Left forelimb (tissue), 1 donor: Measurements from ENCODE around the gene C4BPB.
"Not testable (repeated sequence)": the region's sequence is repeated elsewhere in the genome, so short reads cannot be mapped to it uniquely, and the experiment has no call there.

Experiments
- DNase-seq: peaks from one replicate; pipeline ENCODE4 v3.0.0-alpha.2; 2018; ENCODE audit warnings: low spot score

The C4BPB gene, protein sequence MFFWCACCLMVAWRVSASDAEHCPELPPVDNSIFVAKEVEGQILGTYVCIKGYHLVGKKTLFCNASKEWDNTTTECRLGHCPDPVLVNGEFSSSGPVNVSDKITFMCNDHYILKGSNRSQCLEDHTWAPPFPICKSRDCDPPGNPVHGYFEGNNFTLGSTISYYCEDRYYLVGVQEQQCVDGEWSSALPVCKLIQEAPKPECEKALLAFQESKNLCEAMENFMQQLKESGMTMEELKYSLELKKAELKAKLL

DNA sequence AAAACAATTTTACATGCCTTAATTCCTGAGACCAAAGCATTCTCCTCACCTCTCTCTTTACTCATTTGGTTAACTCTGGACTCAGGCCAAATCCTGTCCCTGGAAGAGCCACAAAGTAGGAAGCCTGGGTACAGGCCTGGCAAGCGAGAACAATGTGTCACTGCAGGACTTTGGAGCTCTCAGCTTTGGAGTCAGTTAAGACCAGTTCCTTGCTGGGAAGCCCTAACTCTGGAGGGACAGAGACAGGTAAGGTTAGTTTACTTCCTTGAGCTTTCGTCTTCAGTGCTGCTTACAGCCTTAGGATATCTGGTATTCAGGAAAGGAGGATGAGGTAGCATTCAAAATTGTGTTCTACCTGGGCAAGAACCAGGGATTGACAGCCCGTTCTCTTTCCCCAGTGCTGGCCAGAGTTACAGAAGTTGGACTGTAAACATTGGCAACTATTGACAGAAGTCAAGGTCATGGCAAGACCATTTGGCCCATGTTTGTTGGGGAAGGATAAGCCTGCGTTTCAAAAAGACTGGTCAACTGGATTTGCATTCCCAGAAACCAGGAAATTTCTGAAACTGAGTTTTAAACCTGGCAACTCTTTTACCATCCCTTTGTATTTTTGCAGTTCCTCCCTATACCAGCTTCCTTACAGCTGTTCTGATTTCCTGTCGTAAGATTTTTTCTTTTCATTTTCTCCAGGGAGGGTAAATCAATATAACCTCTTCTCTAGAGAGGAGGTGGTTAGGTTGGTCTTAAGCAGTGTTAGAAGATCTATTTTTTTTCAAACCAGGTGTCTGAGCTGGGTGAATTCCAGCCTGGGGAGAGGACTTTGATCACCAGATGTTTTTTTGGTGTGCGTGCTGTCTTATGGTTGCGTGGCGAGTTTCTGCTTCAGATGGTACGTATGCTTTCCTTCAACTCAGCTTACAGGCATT lies at the start of gene C4BPB:
Gene C4BPB, plus strand, starts transcription at position 160 of the 926 bp plus-strand sequence. Its CDS starts 672 bp downstream, at position 832.
- no peak for DNase-seq

DNA sequence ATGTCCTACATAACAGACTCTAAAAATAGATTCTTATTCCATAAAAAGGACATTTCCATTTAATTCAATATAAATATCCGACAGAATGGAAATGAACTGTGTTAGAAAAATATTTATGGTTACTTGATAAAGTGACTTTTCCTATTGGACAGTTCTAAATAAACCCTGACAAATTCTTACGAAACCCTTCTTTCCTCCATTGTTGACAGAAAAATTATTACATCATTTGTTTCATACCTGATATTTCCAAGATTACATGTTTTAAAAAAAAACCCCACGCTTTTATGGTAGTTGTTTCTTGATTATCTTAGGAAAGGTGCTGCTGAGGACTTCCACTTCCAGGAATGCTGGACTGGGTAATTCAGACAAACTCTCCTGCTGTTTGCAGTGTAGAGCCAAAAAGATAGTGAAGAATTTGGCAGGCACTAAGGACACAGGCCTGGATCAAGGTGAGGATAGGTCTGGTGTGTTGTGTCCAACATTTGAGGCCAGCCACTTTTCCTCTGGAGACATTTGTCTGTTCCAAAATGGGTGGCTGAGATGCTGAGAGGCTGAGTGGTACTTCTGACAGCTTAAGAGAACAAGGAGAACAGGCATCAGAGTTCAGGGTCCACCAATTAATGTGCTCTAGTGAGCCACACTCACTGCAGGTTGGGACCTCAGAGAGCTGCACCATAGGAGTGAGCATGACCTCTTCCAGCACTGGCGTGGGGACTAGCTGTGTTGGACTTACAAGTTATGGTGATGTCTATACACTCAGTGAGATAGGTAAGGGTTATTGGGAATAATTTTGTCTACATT lies 49.1 kb upstream of the C4BPB start:
- peak; percentile 8 for DNase-seq

DNA sequence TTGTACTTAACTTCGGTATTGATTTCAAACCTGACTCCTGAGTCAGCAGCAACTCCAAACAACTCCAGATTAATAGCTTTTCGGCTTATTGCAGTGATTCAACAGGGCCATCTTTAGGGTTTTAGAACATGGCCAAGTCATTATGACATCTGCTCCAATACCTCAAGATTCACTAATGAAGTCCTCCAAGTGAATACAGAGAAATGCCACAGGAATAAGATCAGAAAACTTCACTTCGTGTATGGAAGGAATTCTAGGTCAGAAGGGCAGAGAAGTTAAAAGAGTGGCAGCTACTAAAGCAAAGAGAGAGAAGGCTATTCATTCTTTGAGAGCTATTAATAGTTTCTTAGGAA lies 48.5 kb upstream of the C4BPB start:
- no peak for DNase-seq

DNA sequence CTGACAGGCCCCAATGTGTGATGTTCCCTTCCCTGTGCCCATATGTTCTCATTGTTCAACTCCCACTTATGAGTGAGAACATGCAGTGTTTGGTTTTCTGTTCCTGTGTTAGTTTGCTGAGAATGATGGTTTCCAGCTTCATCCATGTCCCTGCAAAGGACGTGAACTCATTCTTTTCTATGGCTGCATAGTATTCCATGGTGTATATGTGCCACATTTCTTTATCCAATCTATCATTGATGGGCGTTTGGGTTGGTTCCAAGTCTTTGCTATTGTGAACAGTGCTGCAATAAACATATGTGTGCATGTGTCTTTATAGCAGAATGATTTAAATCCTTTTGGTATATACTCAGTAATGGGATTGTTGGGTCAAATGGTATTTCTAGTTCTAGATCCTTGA lies 47.3 kb upstream of the C4BPB start:
- DNase-seq: not testable (repeated sequence)

DNA sequence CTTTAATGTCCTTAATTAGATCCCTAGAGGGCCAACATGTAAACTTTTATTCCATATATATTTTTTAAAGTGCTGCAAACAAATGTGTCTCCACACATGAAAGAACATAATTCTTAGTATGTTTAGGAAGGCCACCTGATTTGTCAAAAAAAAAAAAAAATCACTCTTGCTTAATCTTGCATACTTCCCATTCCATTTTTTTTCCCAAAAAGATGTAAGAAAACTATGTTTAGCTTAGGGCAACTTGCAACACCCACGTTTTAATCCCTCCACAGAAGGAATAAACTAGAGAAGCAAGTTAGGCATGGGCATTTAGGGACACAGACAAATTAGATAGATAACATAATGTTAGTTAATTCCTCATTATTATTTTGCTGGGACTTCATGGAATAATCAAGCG lies 43.2 kb upstream of the C4BPB start:
- DNase-seq: no peak

GRCh38 chr1:207047505-207047904 lies 41.2 kb upstream of the C4BPB start:
- no peak for DNase-seq

GRCh38 chr1:207048041-207048440 lies 40.6 kb upstream of the C4BPB start:
- no peak for DNase-seq

DNA sequence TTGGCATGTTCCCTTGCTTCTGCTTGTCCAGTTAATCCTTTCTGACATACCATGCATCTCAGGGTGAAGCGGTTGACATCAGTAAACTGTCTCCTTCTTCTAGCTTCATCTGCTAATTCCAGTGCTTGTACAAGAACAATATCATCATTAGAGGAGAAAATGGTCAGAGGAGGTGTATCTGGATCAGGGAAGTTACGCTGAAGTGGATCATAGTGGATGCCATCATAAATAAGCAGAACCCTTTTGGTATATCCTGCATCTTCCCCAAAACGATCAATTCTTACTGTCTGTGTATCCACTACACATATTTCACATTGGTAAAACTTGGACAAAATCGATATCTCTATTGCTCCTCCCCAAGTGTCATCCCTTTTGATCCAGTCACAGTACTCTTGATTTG lies 39.6 kb upstream of the C4BPB start:
- DNase-seq: no peak

GRCh38 chr1:207049514-207049913 lies 39.1 kb upstream of the C4BPB start:
- no peak for DNase-seq

DNA sequence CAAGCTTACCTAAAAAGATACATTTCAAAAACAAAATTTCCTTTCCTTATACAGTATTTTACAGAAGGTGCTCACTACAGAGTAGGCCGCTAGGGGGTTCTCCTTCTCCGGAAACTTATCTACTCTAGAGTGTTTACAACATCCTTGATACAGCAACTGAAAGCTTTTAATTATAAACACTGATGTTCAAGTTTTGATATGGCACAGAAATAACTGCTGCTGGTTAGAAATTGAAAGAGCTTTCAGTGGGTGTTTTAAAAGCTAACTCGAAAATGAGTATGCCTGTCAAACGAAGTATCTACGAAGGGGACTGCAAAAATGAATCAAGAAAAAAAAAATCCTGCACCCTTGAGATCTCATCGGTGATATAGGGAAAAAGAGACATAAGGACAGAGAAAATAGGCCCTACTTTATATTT lies 38.7 kb upstream of the C4BPB start:
- peak; percentile 12 for DNase-seq

DNA sequence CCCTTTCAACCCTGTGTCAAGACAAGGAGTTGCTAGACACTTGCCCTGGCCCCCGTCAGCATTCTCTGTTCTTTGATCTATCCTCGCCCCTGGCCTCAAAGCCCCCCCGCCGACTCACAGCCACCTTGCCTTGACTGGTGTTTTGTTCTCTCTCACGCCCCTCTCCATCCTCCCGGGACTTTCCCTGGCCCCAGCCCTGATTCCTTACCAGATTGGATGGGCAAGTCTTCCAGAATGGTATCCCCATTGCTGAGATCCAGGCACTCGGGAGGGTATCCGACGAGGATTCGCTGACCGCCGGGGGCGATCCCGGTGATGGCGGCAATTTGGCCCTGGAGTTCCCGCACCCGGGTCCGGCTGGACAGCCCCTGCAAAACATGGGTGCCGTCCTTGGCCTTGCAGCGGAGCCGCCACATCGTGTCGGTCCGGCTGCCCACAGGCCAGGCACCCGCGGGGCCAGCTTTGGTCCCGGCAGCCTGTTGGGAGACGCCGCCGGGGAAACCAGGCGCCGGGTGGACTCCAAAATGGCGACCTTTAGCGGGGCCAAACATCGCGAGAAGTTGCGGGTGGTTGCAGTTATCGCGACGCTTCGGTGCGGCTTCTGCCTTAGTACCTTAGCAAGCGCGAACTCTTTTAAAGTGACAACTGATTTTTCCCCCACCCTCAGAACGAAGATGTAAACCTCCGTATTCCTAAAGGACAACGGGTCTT lies 38.0 kb upstream of the C4BPB start:
- DNase-seq: peak; percentile 94

GRCh38 chr1:207051191-207051943 lies 37.3 kb upstream of the C4BPB start, which contains the start of gene YOD1:
YOD1 (minus strand) TSS chr1:207051208; CDS start chr1:207051030, 178 bp downstream.
- peak; percentile 34 for DNase-seq

DNA sequence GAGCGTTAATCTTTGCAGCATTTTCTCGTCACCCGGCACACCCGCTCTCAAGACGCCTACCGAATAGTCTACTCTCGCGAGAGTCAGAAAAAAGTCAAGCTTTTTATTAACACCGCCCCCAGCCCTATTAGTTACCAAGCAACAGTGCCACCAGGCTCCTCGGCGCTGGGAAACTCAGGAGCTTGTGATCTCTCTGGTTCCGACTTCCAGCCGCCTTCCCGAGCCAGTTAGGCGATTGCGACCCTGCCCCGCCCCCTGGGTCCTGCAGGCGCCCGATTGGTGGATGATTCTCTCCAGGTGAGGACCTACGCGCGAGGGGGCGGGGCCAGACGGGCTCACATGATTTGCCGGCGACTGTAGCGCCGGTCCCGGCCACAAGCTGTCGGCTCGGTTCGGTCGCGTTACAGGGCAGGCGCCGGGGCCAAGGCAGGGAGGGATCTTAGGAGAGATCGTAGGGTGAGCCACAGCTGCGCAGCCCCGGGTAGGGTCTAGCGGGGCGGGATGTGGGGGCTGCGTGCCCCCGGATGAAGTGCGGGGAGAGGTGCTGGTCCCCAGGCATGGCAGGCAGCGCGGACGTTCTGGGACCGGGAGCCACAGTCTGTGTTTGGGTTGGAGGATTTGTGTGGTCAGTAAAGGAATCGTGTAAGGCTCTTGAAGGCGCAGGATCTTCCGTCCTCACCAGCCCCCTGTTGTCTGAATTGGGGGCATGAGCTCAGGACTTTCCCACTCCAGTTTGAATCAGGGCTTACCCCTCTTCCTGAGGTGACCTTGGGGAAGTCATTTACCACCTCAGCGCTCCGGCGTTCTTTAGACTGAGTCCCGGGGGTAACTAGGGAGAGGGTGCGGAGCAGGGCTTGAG lies 35.5 kb upstream of the C4BPB start, which contains the start of gene PFKFB2:
Gene PFKFB2, plus strand, starts transcription at position 365 of the 859 bp plus-strand sequence. CDS start 1,443 bp downstream, outside the sequence.
- DNase-seq: peak; percentile 93

DNA sequence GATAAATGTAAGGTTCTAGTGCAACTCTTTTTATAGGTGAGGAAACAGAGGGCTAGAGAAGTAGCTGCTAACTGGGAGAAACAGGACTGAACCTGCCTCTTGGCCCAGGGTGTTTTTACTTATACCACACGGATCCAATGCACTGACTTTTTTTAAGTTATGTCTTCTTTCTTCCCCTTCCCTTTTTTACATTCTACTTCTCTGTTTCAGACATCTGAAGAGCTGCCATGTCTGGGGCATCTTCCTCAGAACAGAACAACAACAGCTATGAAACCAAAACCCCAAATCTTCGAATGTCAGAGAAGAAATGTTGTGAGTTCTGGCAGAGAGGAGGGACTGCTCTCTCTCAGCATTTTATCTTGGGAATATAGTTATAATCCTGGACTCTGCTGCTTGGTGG lies 34.2 kb upstream of the C4BPB start:
- peak; percentile 8 for DNase-seq

DNA sequence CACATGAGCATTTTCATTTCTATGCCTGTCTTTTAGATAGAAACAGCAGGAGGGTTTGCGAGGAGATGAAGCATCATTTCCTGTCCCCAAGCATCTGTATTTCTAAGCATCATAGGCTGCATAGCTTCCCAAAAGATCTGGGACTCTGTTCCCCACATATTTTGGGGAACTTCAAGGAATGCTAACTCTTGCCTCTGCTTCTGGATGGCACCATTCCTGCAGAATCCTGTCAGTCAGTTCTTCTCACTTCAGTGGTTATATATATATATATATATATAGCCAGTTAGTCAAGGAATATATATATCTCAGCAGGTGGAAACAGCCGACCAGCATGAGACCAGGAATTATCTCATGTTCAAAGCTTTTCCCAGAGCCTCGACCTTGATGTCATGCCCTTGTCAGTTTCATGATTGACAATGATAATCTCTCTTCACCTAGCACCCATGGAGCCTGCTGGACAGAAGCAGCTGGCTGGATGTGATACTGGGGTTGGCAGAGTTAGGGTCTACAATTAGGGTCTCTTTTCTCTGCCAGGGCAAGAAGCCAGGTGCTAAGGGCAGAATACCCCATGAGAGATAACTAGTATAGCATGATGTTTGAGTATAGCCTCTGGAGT lies 33.2 kb upstream of the C4BPB start:
- DNase-seq: peak; percentile 22

DNA sequence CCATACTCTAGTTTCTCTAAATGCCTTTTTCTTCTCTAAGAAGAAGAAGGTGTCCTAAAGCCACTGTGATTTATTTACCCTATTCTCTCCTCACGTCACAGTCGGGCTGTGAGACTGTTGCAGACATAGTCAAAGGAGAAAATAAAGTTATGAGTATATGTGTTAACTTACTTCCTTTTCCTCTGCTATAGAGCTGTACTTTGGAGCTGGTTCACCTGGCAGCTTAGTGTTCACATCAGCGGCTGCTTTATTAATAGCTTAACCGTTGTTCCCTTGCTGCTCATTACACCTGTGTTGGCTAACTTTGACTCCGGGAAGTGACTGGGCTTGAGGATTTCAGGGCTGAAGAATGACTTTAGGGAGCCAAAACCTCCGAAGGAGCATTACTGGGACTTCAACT lies 32.0 kb upstream of the C4BPB start:
- peak; percentile 12 for DNase-seq

DNA sequence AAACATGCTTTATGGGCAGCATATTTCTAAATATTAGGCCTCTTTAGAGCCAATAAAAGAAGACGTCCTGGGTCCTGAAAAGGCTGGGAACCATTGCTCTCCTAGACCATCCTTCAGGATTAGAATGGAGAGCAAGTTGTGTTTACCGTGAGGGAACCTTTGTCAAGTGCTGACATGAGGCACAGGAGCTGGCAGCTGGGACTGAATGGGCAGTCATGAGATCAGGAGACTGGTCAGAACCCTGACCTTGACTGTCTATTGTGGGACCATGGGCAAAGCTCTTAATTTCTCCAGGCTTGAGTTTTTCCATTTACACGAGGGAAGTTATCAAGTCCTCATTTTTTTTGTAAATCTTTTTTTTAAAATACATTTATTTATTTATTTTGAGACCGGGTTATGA lies 30.4 kb upstream of the C4BPB start:
- DNase-seq: no peak

GRCh38 chr1:207058878-207059867 lies 29.5 kb upstream of the C4BPB start:
- DNase-seq: peak; percentile 34
